ENCODE results near the gene RYR3. TPM values are rescaled to one million over a fixed set of nuclear protein-coding genes. Genes with fewer than 3 reads are reported as not detected.

RYR3 gene
- polyA plus RNA-seq, 1 donor (not counting 4 experiments of a cell fraction or from before 2014, with no cell fraction given), result 0.04 TPM

DNA sequence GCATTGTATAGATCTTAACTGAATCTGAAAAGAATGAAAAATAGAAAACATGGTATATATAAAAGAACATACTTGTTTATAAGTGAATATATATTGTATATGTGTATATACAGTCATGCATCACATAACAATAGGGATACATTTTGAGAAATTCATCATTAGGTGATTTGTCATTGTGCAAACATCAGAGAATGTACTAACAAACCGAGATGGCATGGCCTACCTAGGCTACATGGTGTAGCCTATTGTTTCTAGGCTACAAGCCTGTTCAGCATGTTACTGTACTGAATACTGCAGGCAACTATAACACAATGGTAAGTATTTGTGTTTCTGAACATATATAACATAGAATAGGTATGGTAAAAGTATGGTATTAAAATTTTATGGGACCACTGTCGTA, 592.9 kb downstream of the RYR3 start:
- no peaks in the 10 kb centered on the region for H3K27me3 ChIP-seq (ENCODE audit: control insufficient read depth, extremely low read depth, insufficient read depth, low read length)
- TF ChIP-seq CTCF (optimal IDR thresholded peaks at IDR 0.05 in 1 of 3, IDR thresholded peaks at IDR 0.05 in 1 of 3, conservative IDR thresholded peaks at IDR 0.05 in 1 of 3; ENCODE audit: extremely low read depth in 1 of 3, insufficient read depth in 2 of 3, low read length in 3 of 3) (no peak), EZH2 (IDR thresholded peaks at IDR 0.05; ENCODE audit: low read length) (no peak)
- H4K20me1 ChIP-seq (ENCODE audit: control insufficient read depth, extremely low read depth, insufficient read depth, low read length), result no peaks in the 10 kb centered on the region
- no peak overlapping the region for H3K4me3 ChIP-seq (ENCODE audit: control insufficient read depth in 2 of 3, extremely low read depth in 1 of 3, insufficient read depth in 2 of 3, low read depth in 1 of 3, low read length in 3 of 3)
- no peak overlapping the region for H3K27ac ChIP-seq (ENCODE audit: control insufficient read depth, insufficient read depth, low read length)
- no peak overlapping the region for H3K9ac ChIP-seq (ENCODE audit: control insufficient read depth, extremely low read depth, insufficient read depth, low read length)
- DNase-seq (ENCODE audit: low read depth, low spot score) (no peak), FAIRE-seq (no peak)
- dilution Hi-C loops (cut with MboI; ENCODE audit: extremely low pct_ligation_motif_present, low sequenced_read_pairs), result no loop called here
- no peaks in the 10 kb centered on the region for H3K9me1 ChIP-seq (ENCODE audit: control insufficient read depth, extremely low read depth, insufficient read depth, low read length)
- H3K4me1 ChIP-seq (ENCODE audit: control insufficient read depth, extremely low read depth, insufficient read depth, low read length), result peaks cover 2% of the 10 kb centered on the region
- no peaks in the 10 kb centered on the region for H3K36me3 ChIP-seq (ENCODE audit: control insufficient read depth in 2 of 2, extremely low read depth in 1 of 2, insufficient read depth in 2 of 2, low read length in 2 of 2)
- no peak overlapping the region for H3K4me2 ChIP-seq (ENCODE audit: control insufficient read depth, extremely low read depth, insufficient read depth, low read depth, low read length)
- H3K9me3 ChIP-seq (ENCODE audit: control insufficient read depth, low read depth, low read length), result no peaks in the 10 kb centered on the region
- H2AFZ ChIP-seq (ENCODE audit: control insufficient read depth, low read length), result no peak overlapping the region
- H3K79me2 ChIP-seq (ENCODE audit: control insufficient read depth, insufficient read depth, low read length), result no peaks in the 10 kb centered on the region

- dilution Hi-C loops (cut with MboI; ENCODE audit: extremely low pct_ligation_motif_present, low sequenced_read_pairs), result no loop called here
- FAIRE-seq, result no peak
- Histone ChIP-seq H3K27me3 (ENCODE audit: control insufficient read depth, extremely low read depth, insufficient read depth, low read length) (no peaks in the 10 kb centered on the region), H3K4me3 (ENCODE audit: control insufficient read depth in 2 of 3, extremely low read depth in 1 of 3, insufficient read depth in 2 of 3, low read depth in 1 of 3, low read length in 3 of 3) (no peak overlapping the region), H3K4me1 (ENCODE audit: control insufficient read depth, extremely low read depth, insufficient read depth, low read length) (peaks cover 17% of the 10 kb centered on the region), H3K4me2 (ENCODE audit: control insufficient read depth, extremely low read depth, insufficient read depth, low read depth, low read length) (no peak overlapping the region), H3K9me1 (ENCODE audit: control insufficient read depth, extremely low read depth, insufficient read depth, low read length) (no peaks in the 10 kb centered on the region), H4K20me1 (ENCODE audit: control insufficient read depth, extremely low read depth, insufficient read depth, low read length) (no peaks in the 10 kb centered on the region), H3K27ac (ENCODE audit: control insufficient read depth, insufficient read depth, low read length) (no peak overlapping the region), H3K9me3 (ENCODE audit: control insufficient read depth, low read depth, low read length) (no peaks in the 10 kb centered on the region), H3K79me2 (ENCODE audit: control insufficient read depth, insufficient read depth, low read length) (no peaks in the 10 kb centered on the region), H2AFZ (ENCODE audit: control insufficient read depth, low read length) (no peak overlapping the region), H3K9ac (ENCODE audit: control insufficient read depth, extremely low read depth, insufficient read depth, low read length) (no peak overlapping the region), H3K36me3 (ENCODE audit: control insufficient read depth in 2 of 2, extremely low read depth in 1 of 2, insufficient read depth in 2 of 2, low read length in 2 of 2) (no peaks in the 10 kb centered on the region)
- no peak for DNase-seq (ENCODE audit: low read depth, low spot score)
- TF ChIP-seq EZH2 (IDR thresholded peaks at IDR 0.05; ENCODE audit: low read length), result no peak
These were observed 596.6 kb downstream of the RYR3 start for GRCh38 chr15:33907326-33907725.

DNA sequence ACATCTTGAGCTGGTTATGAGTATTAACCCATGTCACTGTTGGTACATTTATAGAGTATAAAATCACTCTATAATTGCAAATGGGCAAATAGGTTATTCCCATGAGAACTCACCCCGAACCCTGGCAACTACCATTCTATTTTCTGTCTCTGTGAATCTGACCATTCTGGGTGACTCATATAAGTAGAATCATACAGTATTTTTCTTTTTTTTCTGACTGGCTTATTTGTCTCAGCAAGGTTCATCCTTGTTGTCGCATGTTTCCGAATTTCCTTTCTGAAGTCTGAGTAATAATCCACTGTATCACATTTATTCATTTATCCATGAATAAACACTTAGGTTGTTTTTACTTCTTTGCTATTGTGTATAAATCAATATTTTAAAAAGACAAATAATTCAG, 597.6 kb downstream of the RYR3 start:
- H2AFZ ChIP-seq (ENCODE audit: control insufficient read depth, low read length), result no peak overlapping the region
- H4K20me1 ChIP-seq (ENCODE audit: control insufficient read depth, extremely low read depth, insufficient read depth, low read length), result no peaks in the 10 kb centered on the region
- no peaks in the 10 kb centered on the region for H3K9me3 ChIP-seq (ENCODE audit: control insufficient read depth, low read depth, low read length)
- no peak for TF ChIP-seq EZH2 (IDR thresholded peaks at IDR 0.05; ENCODE audit: low read length)
- TF ChIP-seq CTCF (optimal IDR thresholded peaks at IDR 0.05 in 1 of 3, IDR thresholded peaks at IDR 0.05 in 1 of 3, conservative IDR thresholded peaks at IDR 0.05 in 1 of 3; ENCODE audit: extremely low read depth in 1 of 3, insufficient read depth in 2 of 3, low read length in 3 of 3), result no peak
- no peaks in the 10 kb centered on the region for H3K27me3 ChIP-seq (ENCODE audit: control insufficient read depth, extremely low read depth, insufficient read depth, low read length)
- H3K9me1 ChIP-seq (ENCODE audit: control insufficient read depth, extremely low read depth, insufficient read depth, low read length), result no peaks in the 10 kb centered on the region
- H3K4me2 ChIP-seq (ENCODE audit: control insufficient read depth, extremely low read depth, insufficient read depth, low read depth, low read length), result no peak overlapping the region
- DNase-seq (ENCODE audit: low read depth, low spot score) (no peak), FAIRE-seq (no peak)
- peaks cover 19% of the 10 kb centered on the region for H3K4me1 ChIP-seq (ENCODE audit: control insufficient read depth, extremely low read depth, insufficient read depth, low read length)
- no peak overlapping the region for H3K9ac ChIP-seq (ENCODE audit: control insufficient read depth, extremely low read depth, insufficient read depth, low read length)
- H3K36me3 ChIP-seq (ENCODE audit: control insufficient read depth in 2 of 2, extremely low read depth in 1 of 2, insufficient read depth in 2 of 2, low read length in 2 of 2), result no peaks in the 10 kb centered on the region
- H3K4me3 ChIP-seq (ENCODE audit: control insufficient read depth in 2 of 3, extremely low read depth in 1 of 3, insufficient read depth in 2 of 3, low read depth in 1 of 3, low read length in 3 of 3), result no peak overlapping the region
- H3K79me2 ChIP-seq (ENCODE audit: control insufficient read depth, insufficient read depth, low read length), result no peaks in the 10 kb centered on the region
- H3K27ac ChIP-seq (ENCODE audit: control insufficient read depth, insufficient read depth, low read length), result no peak overlapping the region
- dilution Hi-C loops (cut with MboI; ENCODE audit: extremely low pct_ligation_motif_present, low sequenced_read_pairs), result no loop called here
